Measurements from ENCODE around the gene GALNT9.

- TF ChIP-seq CTCF (IDR thresholded peaks at IDR 0.05): no peak
- no peak for TF ChIP-seq POLR2A (IDR thresholded peaks at IDR 0.05)
Measured at GRCh38 chr12:132243596-132244310, 85.6 kb downstream of the GALNT9 start.

Data from ovary (tissue), 3 donors.